Parathyroid adenoma (tissue), 2 donors: ENCODE measurements around the gene TMEM163.
"Not testable (repeated sequence)": the region's sequence is repeated elsewhere in the genome, so short reads cannot be mapped to it uniquely, and the experiment has no call there.

Source experiments
- H2AFZ ChIP-seq: fragments of 300-600 bp; sonication (generic); one replicate; pipeline ENCODE4 v1.7.0; 2017; ENCODE audit warnings: antibody characterized with exemption, mild to moderate bottlenecking
- H3K27ac ChIP-seq: fragments of 300-600 bp; sonication (generic); one replicate; pipeline ENCODE4 v1.7.0; 2017
- H3K27me3 ChIP-seq: fragments of 300-600 bp; sonication (generic); one replicate; pipeline ENCODE4 v1.7.0; 2017; ENCODE audit warnings: low read length; ENCODE audit not compliant: control insufficient read depth, insufficient read depth
- H3K36me3 ChIP-seq: fragments of 300-600 bp; sonication (generic); one replicate; pipeline ENCODE4 v1.7.0; 2017; ENCODE audit warnings: low read length; ENCODE audit not compliant: control insufficient read depth, insufficient read depth
- H3K4me1 ChIP-seq: fragments of 300-600 bp; sonication (generic); one replicate; pipeline ENCODE4 v1.7.0; 2017; ENCODE audit warnings: control low read depth
- H3K4me2 ChIP-seq: fragments of 300-600 bp; sonication (generic); one replicate; pipeline ENCODE4 v1.7.0; 2017; ENCODE audit warnings: low read length
- H3K4me3 ChIP-seq: fragments of 300-600 bp; sonication (generic); one replicate; pipeline ENCODE4 v1.7.0; 2017; ENCODE audit warnings: low read depth, low read length
- H3K79me2 ChIP-seq: fragments of 300-600 bp; sonication (generic); one replicate; pipeline ENCODE4 v1.7.0; 2017; ENCODE audit warnings: control low read depth
- H3K9ac ChIP-seq: fragments of 300-600 bp; sonication (generic); one replicate; pipeline ENCODE4 v1.7.0; 2017; ENCODE audit warnings: mild to moderate bottlenecking
- H3K9me3 ChIP-seq: fragments of 300-600 bp; sonication (generic); one replicate; pipeline ENCODE4 v1.7.0; 2017; ENCODE audit warnings: low read length; ENCODE audit not compliant: control insufficient read depth
- TF ChIP-seq, protein P1 (sequence below): fragments of 300-600 bp; sonication (generic); IDR thresholded peaks from one replicate; pipeline ENCODE4 v1.7.0; 2017; ENCODE audit warnings: antibody characterized with exemption, mild to moderate bottlenecking
- donor health status: primary hyperparathyroidism.

TMEM163 gene

DNA sequence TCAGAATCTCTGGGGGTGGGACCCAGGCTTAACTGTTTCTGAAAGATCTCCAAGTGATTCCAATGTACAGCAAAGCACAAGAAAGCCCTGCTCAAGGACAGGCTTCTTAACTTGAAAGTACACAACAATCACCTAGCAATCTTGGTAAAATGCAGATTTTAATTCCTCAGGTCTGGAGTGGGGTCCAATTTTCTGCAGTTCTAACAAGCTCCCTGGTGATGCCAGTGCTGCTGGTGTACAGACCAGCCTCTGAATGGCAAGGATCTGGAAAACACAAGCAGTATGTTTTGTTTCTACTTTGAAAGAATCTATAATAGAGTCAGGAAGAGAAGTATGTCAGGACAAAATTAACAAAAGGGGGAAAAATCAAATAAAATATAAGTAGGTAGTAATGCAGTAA, 7.8 kb upstream of the TMEM163 start:
- Histone ChIP-seq H3K27ac (no peak overlapping the region), H3K9me3 (no peaks in the 10 kb centered on the region), H2AFZ (no peak overlapping the region), H3K4me1 (no peaks in the 10 kb centered on the region), H3K4me2 (no peak overlapping the region), H3K4me3 (no peak overlapping the region), H3K9ac (no peak overlapping the region), H3K27me3 (no peaks in the 10 kb centered on the region), H3K36me3 (no peaks in the 10 kb centered on the region), H3K79me2 (no peaks in the 10 kb centered on the region)
- TF ChIP-seq, protein P1, sequence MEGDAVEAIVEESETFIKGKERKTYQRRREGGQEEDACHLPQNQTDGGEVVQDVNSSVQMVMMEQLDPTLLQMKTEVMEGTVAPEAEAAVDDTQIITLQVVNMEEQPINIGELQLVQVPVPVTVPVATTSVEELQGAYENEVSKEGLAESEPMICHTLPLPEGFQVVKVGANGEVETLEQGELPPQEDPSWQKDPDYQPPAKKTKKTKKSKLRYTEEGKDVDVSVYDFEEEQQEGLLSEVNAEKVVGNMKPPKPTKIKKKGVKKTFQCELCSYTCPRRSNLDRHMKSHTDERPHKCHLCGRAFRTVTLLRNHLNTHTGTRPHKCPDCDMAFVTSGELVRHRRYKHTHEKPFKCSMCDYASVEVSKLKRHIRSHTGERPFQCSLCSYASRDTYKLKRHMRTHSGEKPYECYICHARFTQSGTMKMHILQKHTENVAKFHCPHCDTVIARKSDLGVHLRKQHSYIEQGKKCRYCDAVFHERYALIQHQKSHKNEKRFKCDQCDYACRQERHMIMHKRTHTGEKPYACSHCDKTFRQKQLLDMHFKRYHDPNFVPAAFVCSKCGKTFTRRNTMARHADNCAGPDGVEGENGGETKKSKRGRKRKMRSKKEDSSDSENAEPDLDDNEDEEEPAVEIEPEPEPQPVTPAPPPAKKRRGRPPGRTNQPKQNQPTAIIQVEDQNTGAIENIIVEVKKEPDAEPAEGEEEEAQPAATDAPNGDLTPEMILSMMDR, result no peak

DNA sequence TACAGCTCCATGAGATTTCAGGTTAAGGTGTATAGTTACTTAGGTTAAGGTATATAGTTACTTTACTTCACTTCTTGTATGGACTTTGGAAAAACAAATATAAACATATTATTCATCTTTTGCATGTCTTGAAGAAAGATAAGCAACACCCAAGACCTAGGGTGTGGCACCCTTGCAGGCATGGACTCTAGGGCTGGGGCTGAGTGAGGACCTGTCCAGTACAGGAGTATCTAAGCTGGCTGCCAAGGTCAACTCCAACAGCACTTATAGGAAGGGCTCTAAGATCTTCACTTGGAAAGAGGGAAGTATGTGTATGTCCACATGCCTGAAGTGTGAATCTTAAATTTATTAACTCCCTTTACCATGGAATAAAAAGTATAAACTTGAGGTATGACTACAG, 7.1 kb upstream of the TMEM163 start:
- Histone ChIP-seq H3K9ac (no peak overlapping the region), H3K36me3 (no peaks in the 10 kb centered on the region), H3K79me2 (no peaks in the 10 kb centered on the region), H3K27me3 (no peaks in the 10 kb centered on the region), H3K4me2 (no peak overlapping the region), H3K4me1 (no peaks in the 10 kb centered on the region), H3K4me3 (no peak overlapping the region), H3K9me3 (no peaks in the 10 kb centered on the region), H2AFZ (no peak overlapping the region), H3K27ac (no peak overlapping the region)
- TF ChIP-seq, protein P1, result no peak

DNA sequence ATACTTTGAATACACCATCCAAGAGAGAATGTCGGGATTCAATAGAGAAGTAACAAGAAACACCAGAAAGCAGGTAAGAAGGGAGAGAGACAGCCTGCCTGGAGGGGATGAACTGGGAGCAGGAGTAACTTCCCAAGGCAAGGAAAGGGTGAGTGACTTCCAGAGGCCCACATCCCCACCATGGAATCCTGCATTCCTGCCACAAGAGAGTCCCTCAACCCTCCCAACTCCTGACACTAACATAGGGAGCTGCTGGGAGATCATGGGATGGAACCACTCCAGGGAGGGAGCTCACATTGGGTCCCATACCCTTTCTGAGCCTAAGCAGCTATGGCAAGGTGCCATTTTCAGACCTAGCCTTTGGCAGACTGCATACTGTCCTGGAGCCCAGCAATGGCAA, 5.5 kb upstream of the TMEM163 start:
- no peak overlapping the region for H3K9ac ChIP-seq
- H3K9me3 ChIP-seq, result no peaks in the 10 kb centered on the region
- H3K4me3 ChIP-seq, result no peak overlapping the region
- H3K79me2 ChIP-seq, result no peaks in the 10 kb centered on the region
- H3K27ac ChIP-seq, result no peak overlapping the region
- H3K36me3 ChIP-seq, result no peaks in the 10 kb centered on the region
- H3K4me1 ChIP-seq, result no peaks in the 10 kb centered on the region
- no peaks in the 10 kb centered on the region for H3K27me3 ChIP-seq
- H3K4me2 ChIP-seq, result no peak overlapping the region
- TF ChIP-seq, protein P1, result no peak
- no peak overlapping the region for H2AFZ ChIP-seq

DNA sequence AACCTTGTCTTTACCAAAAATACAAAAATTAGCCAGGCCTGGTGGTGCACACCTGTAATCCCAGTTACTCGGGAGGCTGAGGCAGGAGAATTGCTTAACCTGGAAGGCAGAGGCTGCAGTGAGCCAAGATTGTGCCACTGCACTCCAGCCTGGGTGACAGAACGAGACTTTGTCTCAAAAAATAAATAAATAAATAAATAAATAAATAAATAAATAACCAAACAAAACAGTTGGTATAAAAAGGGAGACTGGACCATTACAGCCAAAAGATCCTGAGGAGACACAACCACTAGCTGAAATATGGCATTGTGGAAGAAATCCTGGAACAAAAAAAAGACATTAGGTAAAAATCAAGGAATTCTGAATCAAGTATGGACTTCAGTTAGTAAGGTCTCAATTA, 4.9 kb upstream of the TMEM163 start:
- not testable (repeated sequence) for H3K4me1 ChIP-seq, H3K27me3 ChIP-seq, H3K27ac ChIP-seq, H3K36me3 ChIP-seq, H3K9ac ChIP-seq, H2AFZ ChIP-seq, H3K4me3 ChIP-seq, H3K4me2 ChIP-seq, H3K79me2 ChIP-seq, H3K9me3 ChIP-seq

DNA sequence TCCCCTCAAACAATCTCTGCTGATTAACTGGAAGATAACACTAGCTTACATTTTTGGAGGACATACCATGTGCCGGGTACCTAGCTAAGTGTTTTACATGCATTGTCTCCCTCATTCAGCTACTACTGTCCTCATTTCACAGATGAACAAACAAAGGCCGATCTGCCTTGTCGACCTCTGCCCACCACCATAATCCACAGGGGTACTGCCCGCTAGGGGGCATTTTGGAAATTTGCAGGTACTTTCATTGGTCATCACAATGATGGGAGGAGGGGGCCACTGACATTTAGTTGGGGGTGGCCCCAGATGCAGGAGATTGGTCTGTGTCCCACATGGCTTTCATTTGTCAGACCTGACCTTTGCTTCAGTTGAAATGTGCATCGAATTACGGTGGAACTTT, 3.9 kb upstream of the TMEM163 start:
- Histone ChIP-seq H3K4me3 (no peak overlapping the region), H2AFZ (no peak overlapping the region), H3K9me3 (no peaks in the 10 kb centered on the region), H3K79me2 (no peaks in the 10 kb centered on the region), H3K36me3 (no peaks in the 10 kb centered on the region), H3K4me2 (no peak overlapping the region), H3K4me1 (no peaks in the 10 kb centered on the region), H3K27ac (no peak overlapping the region), H3K9ac (no peak overlapping the region), H3K27me3 (no peaks in the 10 kb centered on the region)
- TF ChIP-seq, protein P1, result no peak
